A673 (cell line): Measurements from ENCODE around the gene DUOX1. TPM values are rescaled to one million over a fixed set of nuclear protein-coding genes. Genes with fewer than 3 reads are reported as not detected.

Source experiments
- BruUV-seq: library from RNA; stranded (reverse); fragments of 400-500 nt; replicated peaks from 2 replicates; lab custom pipeline; 2021; lab: Mats Ljungman, UMichigan
- CTCF ChIA-PET: fragments of 300-600 bp; sonication (Branson Sonifier 250); formaldehyde crosslinking; loops from one replicate; lab custom pipeline; 2022; ENCODE audit warnings: antibody characterized with exemption; lab: Charles Lee
- POLR2A ChIA-PET: fragments of 300-600 bp; sonication (Branson Sonifier 250); formaldehyde crosslinking; loops from one replicate; lab custom pipeline; 2022; ENCODE audit warnings: antibody characterized with exemption; ENCODE audit not compliant: low non-redundant PET; lab: Charles Lee
- DNase-seq: peaks from one replicate; pipeline ENCODE4 v3.0.0-alpha.2; 2015; ENCODE audit warnings: low spot score
- H3K27ac ChIP-seq: fragments of 200-600 bp; sonication (generic); 2 replicates; pipeline ENCODE4 v1.5.1; 2016; ENCODE audit warnings: mixed run types, low read depth, mild to moderate bottlenecking, mixed read lengths, antibody characterized with exemption, low read length; ENCODE audit not compliant: poor library complexity, severe bottlenecking
- H3K27me3 ChIP-seq: fragments of 200-600 bp; sonication (generic); replicated peaks from 2 replicates; pipeline ENCODE4 v1.6.1; 2017; ENCODE audit warnings: mixed run types, low read depth, mild to moderate bottlenecking, mixed read lengths, antibody characterized with exemption, low read length; ENCODE audit not compliant: insufficient read depth, poor library complexity
- H3K36me3 ChIP-seq: fragments of 200-600 bp; sonication (generic); 2 replicates; pipeline ENCODE4 v1.6.1; 2016; ENCODE audit warnings: mixed run types, mild to moderate bottlenecking, mixed read lengths, antibody characterized with exemption, low read length; ENCODE audit not compliant: insufficient read depth, poor library complexity, severe bottlenecking
- H3K4me1 ChIP-seq: fragments of 200-600 bp; sonication (generic); 2 replicates; pipeline ENCODE4 v1.6.1; 2017; ENCODE audit warnings: mixed run types, mild to moderate bottlenecking, mixed read lengths, antibody characterized with exemption, low read length; ENCODE audit not compliant: insufficient read depth, poor library complexity, severe bottlenecking
- H3K4me3 ChIP-seq: fragments of 200-600 bp; sonication (generic); 2 replicates; pipeline ENCODE4 v1.5.1; 2016; ENCODE audit warnings: low read depth, mixed run types, mild to moderate bottlenecking, mixed read lengths, low read length; ENCODE audit not compliant: poor library complexity, severe bottlenecking
- H3K9me3 ChIP-seq: fragments of 200-600 bp; sonication (generic); 2 replicates; pipeline ENCODE4 v1.6.1; 2016; ENCODE audit warnings: mixed run types, low read depth, mild to moderate bottlenecking, mixed read lengths, antibody characterized with exemption, low read length; ENCODE audit not compliant: poor library complexity, severe bottlenecking
- CTCF ChIP-seq: fragments of 300-800, 200-600 bp; sonication (generic); conservative IDR thresholded peaks from 2 replicates; pipeline ENCODE4 v1.5.1; 2017; ENCODE audit warnings: low read depth, mild to moderate bottlenecking, antibody characterized with exemption, low read length, moderate library complexity, mixed read lengths
- EZH2 ChIP-seq: fragments of 200-600 bp; sonication (generic); IDR thresholded peaks from 2 replicates; pipeline ENCODE4 v1.6.1; 2017; ENCODE audit warnings: borderline replicate concordance, low read depth, mild to moderate bottlenecking, mixed read lengths, antibody characterized with exemption, low read length; ENCODE audit not compliant: poor library complexity, severe bottlenecking
- intact Hi-C: fragments of 100-400 bp; cut with micrococcal nuclease; formaldehyde crosslinking; loops from one replicate; pipeline ENCODE4 v1.10.0; 2022; ENCODE audit not compliant: unreplicated experiment
- total RNA-seq: library from RNA; stranded (reverse); gene quantifications from 2 replicates; pipeline ENCODE4 v1.2.3, GENCODE V29; 2021

The DUOX1 gene
- total RNA-seq, 1 experiment from 2014 or later, result 1.7 TPM

GRCh38 chr15:45114751-45115085 is 15.1 kb upstream of the DUOX1 start:
- BruUV-seq, result no TSS peak
- Histone ChIP-seq H3K4me3 (peak overlapping the region; percentile 32), H3K27ac (no peak overlapping the region), H3K4me1 (peaks cover 12% of the 10 kb centered on the region), H3K36me3 (no peaks in the 10 kb centered on the region), H3K9me3 (no peaks in the 10 kb centered on the region), H3K27me3 (peaks cover 34% of the 10 kb centered on the region)
- ChIA-PET CTCF (no interaction called here), POLR2A (no interaction called here)
- no peak for TF ChIP-seq CTCF
- TF ChIP-seq EZH2, result no peak
- intact Hi-C loops, result loop anchor here (5.0 to 10.0 kb wide), 2 partner anchors 142 to 530 kb away; no protein-coding TSS in a partner anchor
- DNase-seq, result no peak

GRCh38 chr15:45115312-45115820 is 14.4 kb upstream of the DUOX1 start:
- Histone ChIP-seq H3K27ac (no peak overlapping the region), H3K27me3 (peaks cover 34% of the 10 kb centered on the region), H3K4me3 (no peak overlapping the region), H3K9me3 (no peaks in the 10 kb centered on the region), H3K4me1 (peaks cover 12% of the 10 kb centered on the region), H3K36me3 (no peaks in the 10 kb centered on the region)
- BruUV-seq, result no TSS peak
- intact Hi-C loops, result loop anchor here (5.0 to 10.0 kb wide), 2 partner anchors 143 to 531 kb away; no protein-coding TSS in a partner anchor
- ChIA-PET CTCF (no interaction called here), POLR2A (no interaction called here)
- DNase-seq, result no peak
- TF ChIP-seq EZH2 (no peak), CTCF (no peak)

- BruUV-seq, result no TSS peak
- POLR2A ChIA-PET, result no interaction called here
Measured at GRCh38 chr15:45116006-45116481, 13.8 kb upstream of the DUOX1 start.

More at GRCh38 chr15:45116006-45116481, 13.8 kb upstream of the DUOX1 start:
- H3K27ac ChIP-seq, result no peak overlapping the region
- CTCF ChIA-PET, result no interaction called here
- intact Hi-C loops, result loop anchor here (5.0 to 10.0 kb wide), 2 partner anchors 144 to 531 kb away; no protein-coding TSS in a partner anchor
- H3K9me3 ChIP-seq, result no peaks in the 10 kb centered on the region
- no peak overlapping the region for H3K4me3 ChIP-seq
- H3K4me1 ChIP-seq, result peaks cover 12% of the 10 kb centered on the region
- no peaks in the 10 kb centered on the region for H3K36me3 ChIP-seq
- peaks cover 34% of the 10 kb centered on the region for H3K27me3 ChIP-seq
- TF ChIP-seq EZH2 (no peak), CTCF (no peak)
- DNase-seq, result no peak
